GM12878 (cell line): ENCODE measurements around the gene C19orf67. TPM values are rescaled to one million over a fixed set of nuclear protein-coding genes. Genes with fewer than 3 reads are reported as not detected.
"Not testable (repeated sequence)": the region's sequence is repeated elsewhere in the genome, so short reads cannot be mapped to it uniquely, and the experiment has no call there.

ENCODE experiments used
- ATAC-seq: fragments of 200-7000 bp; cut with Tn5 transposase; 3 replicates; pipeline ENCODE4 v1.9.1; 2020; ENCODE audit warnings: mild to moderate bottlenecking, moderate library complexity
- BruUV-seq: library from RNA; stranded (reverse); fragments of 400-500 nt; replicated peaks from 2 replicates; lab custom pipeline; 2021; lab: Mats Ljungman, UMichigan
- CTCF ChIA-PET: fragments of 300-600 bp; sonication (Branson Sonifier 250); formaldehyde crosslinking; extraction: SDS; loops from one replicate; lab custom pipeline; 2021; ENCODE audit warnings: inconsistent platforms; lab: Yijun Ruan, JAX
- POLR2A ChIA-PET: fragments of 350-600 bp; formaldehyde crosslinking; extraction: SDS; loops from one replicate; lab custom pipeline; 2021; ENCODE audit warnings: inconsistent platforms; lab: Charles Lee
- RAD21 ChIA-PET: fragments of 300-600 bp; sonication (Branson Sonifier 250); formaldehyde crosslinking; loops from one replicate; lab custom pipeline; 2023; ENCODE audit warnings: antibody characterized with exemption; ENCODE audit not compliant: unreplicated experiment; lab: Charles Lee
- SMC1A ChIA-PET: fragments of 300-600 bp; sonication (Branson Sonifier 250); formaldehyde crosslinking; loops from one replicate; lab custom pipeline; 2023; ENCODE audit not compliant: unreplicated experiment, uncharacterized antibody; lab: Charles Lee
- DNase-seq: peaks from one replicate; pipeline ENCODE4 v3.0.0-alpha.2; 2011; ENCODE audit warnings: low read depth, low spot score
- FAIRE-seq: peaks from 3 replicates; lab custom pipeline; 2011; peaks lifted over from hg19 to GRCh38; lab: Jason Lieb, UNC
- H2AFZ ChIP-seq: 2 replicates; pipeline ENCODE4 v1.6.0; 2011; ENCODE audit warnings: low read depth, low read length, control low read depth; ENCODE audit not compliant: control insufficient read depth
- H3K27ac ChIP-seq: 2 replicates; pipeline ENCODE4 v1.5.1; 2011; ENCODE audit warnings: control low read depth; ENCODE audit not compliant: control insufficient read depth, insufficient read depth
- H3K27me3 ChIP-seq, 2 experiments: replicated peaks in 1 of 2; 2 replicates each; pipeline versions ENCODE4 v1.6.0 to v1.6.1; 2011; ENCODE audit warnings: low read length in 1 of 2; ENCODE audit not compliant: control insufficient read depth in 2 of 2, insufficient read depth in 2 of 2
- H3K36me3 ChIP-seq, 2 experiments: 2 replicates each; pipeline ENCODE4 v1.5.1; 2011; ENCODE audit warnings: low read length in 1 of 2; ENCODE audit not compliant: control insufficient read depth in 2 of 2, insufficient read depth in 2 of 2
- H3K4me1 ChIP-seq: 2 replicates; pipeline ENCODE4 v1.6.1; 2011; ENCODE audit warnings: mild to moderate bottlenecking, low read length, moderate library complexity, mixed read lengths; ENCODE audit not compliant: control insufficient read depth, insufficient read depth
- H3K4me2 ChIP-seq: 2 replicates; pipeline ENCODE4 v1.6.0; 2011; ENCODE audit warnings: control low read depth; ENCODE audit not compliant: control insufficient read depth, insufficient read depth
- H3K4me3 ChIP-seq: fragments of 200-600 bp; sonication (generic); 2 replicates; pipeline ENCODE4 v1.5.1; 2016
- H3K79me2 ChIP-seq: 2 replicates; pipeline ENCODE4 v1.6.0; 2011; ENCODE audit warnings: low read length; ENCODE audit not compliant: control insufficient read depth, insufficient read depth
- H3K9ac ChIP-seq: 2 replicates; pipeline ENCODE4 v1.8.0; 2011; ENCODE audit warnings: low read length, control low read depth, mixed read lengths; ENCODE audit not compliant: control insufficient read depth, insufficient read depth
- H3K9me3 ChIP-seq: replicated peaks from 3 replicates; pipeline ENCODE4 v1.5.1; 2011; ENCODE audit warnings: mild to moderate bottlenecking, low read length; ENCODE audit not compliant: control insufficient read depth, insufficient read depth
- H4K20me1 ChIP-seq: 2 replicates; pipeline ENCODE4 v1.6.0; 2011; ENCODE audit not compliant: control insufficient read depth, insufficient read depth
- CTCF ChIP-seq, 3 experiments: IDR thresholded peaks in 2 of 3; conservative IDR thresholded peaks in 1 of 3; 2 replicates each; pipeline ENCODE4 v1.5.1; 2011; ENCODE audit warnings: low read depth in 3 of 3, low read length in 3 of 3, mild to moderate bottlenecking in 3 of 3, control low read depth in 2 of 3, moderate library complexity in 2 of 3, inconsistent platforms in 1 of 3, mixed read lengths in 1 of 3; ENCODE audit not compliant: control insufficient read depth in 2 of 3, insufficient read depth in 1 of 3; ENCODE audit errors: extremely low read depth in 1 of 3
- HCFC1 ChIP-seq: fragments of 150-350 bp; IDR thresholded peaks from 2 replicates; pipeline ENCODE4 v1.6.1; 2014; ENCODE audit warnings: low read length
- MEF2B ChIP-seq: fragments of 450-650 bp; IDR thresholded peaks from 2 replicates; pipeline ENCODE4 v1.6.1; 2018; ENCODE audit warnings: mild to moderate bottlenecking, moderate library complexity; ENCODE audit not compliant: partially characterized antibody, poor library complexity, severe bottlenecking
- RAD21 ChIP-seq: IDR thresholded peaks from 2 replicates; pipeline ENCODE4 v1.6.1; 2011; ENCODE audit warnings: mild to moderate bottlenecking, low read depth, low read length, moderate library complexity; ENCODE audit not compliant: insufficient read depth
- TCF12 ChIP-seq: IDR thresholded peaks from 2 replicates; pipeline ENCODE4 v1.6.1; 2011; ENCODE audit warnings: low read depth, mild to moderate bottlenecking, low read length
- WGBS: methylation state at CpG from one replicate; pipeline ENCODE4 v1.1.6; 2016; ENCODE audit warnings: low lambda C conversion rate; ENCODE audit not compliant: insufficient replicate concordance, insufficient coverage; ENCODE audit errors: missing lambda C conversion rate; 5-methylcytosine and 5-hydroxymethylcytosine counted together
- in situ Hi-C: fragments of 300-500 bp; cut with MboI; formaldehyde crosslinking; loops from 9 replicates; pipeline ENCODE4 v1.14.3; 2018; ENCODE audit warnings: mixed read lengths
- intact Hi-C: fragments of 100-400 bp; cut with micrococcal nuclease; formaldehyde crosslinking; loops from one replicate; pipeline ENCODE4 v1.14.2; 2022; ENCODE audit not compliant: unreplicated experiment
- polyA plus RNA-seq, 11 experiments: library from polyadenylated mRNA; depleted of rRNA in 4 of 11; unstranded in 6 of 11; stranded (reverse) in 5 of 11; fragments of >200 nt; fragmentation: Nextera tagmentation in 4 of 11; fragmentation: Illumina TruSeq in 1 of 11; extraction: Ambion mirVana in 4 of 11; extraction: Trizol in 1 of 11; gene quantifications; 1 replicate in 1 of 11; 2 replicates in 10 of 11; pipeline versions ENCODE4 v1.2.1 to v1.2.3, GENCODE V29; 2011 to 2016; ENCODE audit warnings: inconsistent platforms in 2 of 11, missing spikeins in 2 of 11, low read depth in 1 of 11
- total RNA-seq, 4 experiments: library from RNA; depleted of rRNA in 3 of 4; stranded (reverse); fragments of >200 nt in 3 of 4; fragmentation: Illumina TruSeq in 1 of 4; extraction: Trizol in 1 of 4; gene quantifications; 2 replicates each; pipeline versions ENCODE4 v1.2.1 to v1.2.3, GENCODE V29; 2013 to 2021

The C19orf67 gene
- total and polyA plus RNA-seq, 10 of the 15 experiments (the other 5 are each of a cell fraction or from before 2014, with no cell fraction given), result 0.14 TPM; not detected in 9

GRCh38 chr19:14048443-14049153 lies 37.0 kb downstream of the C19orf67 start (continued):
- TF ChIP-seq CTCF (IDR thresholded peaks at IDR 0.05 in 2 of 3, conservative IDR thresholded peaks at IDR 0.05 in 1 of 3; ENCODE audit: control insufficient read depth in 2 of 3, extremely low read depth in 1 of 3, insufficient read depth in 1 of 3, low read depth in 3 of 3, low read length in 3 of 3) (peak; percentile 73 to 95 (median 92)), TCF12 (no peak), HCFC1 (no peak), RAD21 (peak; percentile 57), MEF2B (no peak)

- H3K4me2 ChIP-seq, DNase-seq, BruUV-seq, H3K9ac ChIP-seq, intact Hi-C loops, H4K20me1 ChIP-seq, H3K4me1 ChIP-seq, H3K9me3 ChIP-seq, H3K27me3 ChIP-seq, H3K4me3 ChIP-seq, H2AFZ ChIP-seq, ATAC-seq, H3K79me2 ChIP-seq, FAIRE-seq, in situ Hi-C loops, H3K27ac ChIP-seq: not testable (repeated sequence)
- 99% methylated on average over 10 of the region's 10 CpGs for WGBS
- ChIA-PET SMC1A (interaction anchor here (1.0 to 2.3 kb wide), 4 partner anchors 12 to 167 kb away, joined by 4 to 8 read pairs (median 4); partner anchors contain the start of gene IL27RA), RAD21 (interaction anchor here (1.0 to 1.6 kb wide), 6 partner anchors 16 to 167 kb away, joined by 3 to 8 read pairs (median 4); partner anchors contain the start of gene IL27RA), POLR2A (interaction anchor here (0.6 to 1.1 kb wide), 2 partner anchors 24 to 140 kb away, joined by 3 to 5 read pairs; partner anchors contain the start of gene MISP3), CTCF (interaction anchor here (0.9 to 9.2 kb wide), 17 partner anchors 11 to 167 kb away, joined by 3 to 81 read pairs (median 4); partner anchors contain the start of genes BRME1, CC2D1A, DCAF15 and IL27RA)
- peaks cover 18 to 20% of the 10 kb centered on the region in 2 experiments for H3K36me3 ChIP-seq
Observed at GRCh38 chr19:14047866-14048265, 37.7 kb downstream of the C19orf67 start.
